Stimulated activated CD4-positive, alpha-beta T cell treated with anti-CD3 and anti-CD28 coated beads, Interleukin-1b, Interleukin-23, amount 100 ng/mL, for 24 hours (primary cell): ENCODE results near the gene ZNF784.
A peak's percentile ranks its signal among the peaks of the same experiment; 100 is the strongest.
"Not testable (repeated sequence)": the region's sequence is repeated elsewhere in the genome, so short reads cannot be mapped to it uniquely, and the experiment has no call there.

ENCODE experiments used
- DNase-seq, 4 experiments: peaks; one replicate each; pipeline ENCODE4 v3.0.0-alpha.2; 2020; ENCODE audit warnings: low read depth in 4 of 4, low spot score in 1 of 4

Gene ZNF784

GRCh38 chr19:55585658-55586339, 38.6 kb downstream of the ZNF784 start:
- peak in 3 of 4 experiments; percentile 43 to 46 (median 44) for DNase-seq

GRCh38 chr19:55584871-55585270, 39.5 kb downstream of the ZNF784 start:
- DNase-seq: no peak

- not testable (repeated sequence) for DNase-seq
Measured at GRCh38 chr19:55583897-55584296, 40.5 kb downstream of the ZNF784 start.

- DNase-seq: not testable (repeated sequence)
Measured at GRCh38 chr19:55582284-55582683, 42.1 kb downstream of the ZNF784 start.

GRCh38 chr19:55581823-55582223, 42.5 kb downstream of the ZNF784 start:
- no peak for DNase-seq

- DNase-seq: no peak
Measured at GRCh38 chr19:55581145-55581822, 43.1 kb downstream of the ZNF784 start.

GRCh38 chr19:55580628-55581144, 43.7 kb downstream of the ZNF784 start, which contains the start of gene ZNF579:
ZNF579 (minus strand) TSS chr19:55580848; CDS start chr19:55579639, 1,209 bp downstream.
- DNase-seq: peak; percentile 59 to 81 (median 76)

- no peak for DNase-seq
Measured at GRCh38 chr19:55579766-55580621, 44.4 kb downstream of the ZNF784 start.

- no peak for DNase-seq
Measured at GRCh38 chr19:55578761-55579747, 45.3 kb downstream of the ZNF784 start.

GRCh38 chr19:55578031-55578760, 46.2 kb downstream of the ZNF784 start:
- DNase-seq: no peak

- no peak for DNase-seq
Measured at GRCh38 chr19:55576746-55577145, 47.6 kb downstream of the ZNF784 start.

GRCh38 chr19:55573929-55574328, 50.4 kb downstream of the ZNF784 start:
- not testable (repeated sequence) for DNase-seq
